ENCODE data around the gene EIF6. TPM values are rescaled to one million over a fixed set of nuclear protein-coding genes. Genes with fewer than 3 reads are reported as not detected.
"Not testable (repeated sequence)": the region's sequence is repeated elsewhere in the genome, so short reads cannot be mapped to it uniquely, and the experiment has no call there.

Gene EIF6
- total RNA-seq, 1 donor from 2014 or later: 98.5 TPM

GRCh38 chr20:35279533-35280174 lies 4.9 kb downstream of the EIF6 start:
- no peak for DNase-seq (ENCODE audit: low spot score)

GRCh38 chr20:35279040-35279439 lies 5.5 kb downstream of the EIF6 start:
- DNase-seq (ENCODE audit: low spot score): no peak

- DNase-seq (ENCODE audit: low spot score): peak; percentile 89
Observed at GRCh38 chr20:35277531-35278395, 6.8 kb downstream of the EIF6 start, which contains the start of gene MMP24OS. Gene MMP24OS (minus strand): TSS chr20:35278122. CDS start chr20:35277929, 193 bp downstream.

GRCh38 chr20:35277127-35277526 lies 7.4 kb downstream of the EIF6 start:
- no peak for DNase-seq (ENCODE audit: low spot score)

DNA sequence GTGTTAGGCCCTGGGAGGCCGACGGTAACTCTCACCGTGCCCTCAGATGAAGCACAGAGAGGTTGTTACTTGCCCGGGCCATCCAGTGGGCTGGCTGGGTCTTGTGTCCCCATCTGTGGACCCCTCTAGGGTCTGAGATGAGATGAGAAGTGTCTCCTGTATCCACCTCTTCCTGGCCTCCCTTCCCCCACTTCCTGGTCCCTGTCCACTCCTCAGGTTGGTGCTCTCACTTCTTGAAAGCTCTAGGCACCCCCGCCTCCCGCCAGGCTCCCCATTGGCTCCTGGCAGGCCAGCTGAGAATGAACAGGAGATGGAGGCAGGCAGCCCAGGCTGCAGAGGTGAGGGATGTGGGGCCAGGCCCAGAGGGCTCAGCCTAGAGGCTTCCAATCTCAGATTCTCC lies 8.2 kb downstream of the EIF6 start:
- no peak for DNase-seq (ENCODE audit: low spot score)

- DNase-seq (ENCODE audit: low spot score): no peak
Observed at GRCh38 chr20:35275741-35276251, 8.8 kb downstream of the EIF6 start.

DNA sequence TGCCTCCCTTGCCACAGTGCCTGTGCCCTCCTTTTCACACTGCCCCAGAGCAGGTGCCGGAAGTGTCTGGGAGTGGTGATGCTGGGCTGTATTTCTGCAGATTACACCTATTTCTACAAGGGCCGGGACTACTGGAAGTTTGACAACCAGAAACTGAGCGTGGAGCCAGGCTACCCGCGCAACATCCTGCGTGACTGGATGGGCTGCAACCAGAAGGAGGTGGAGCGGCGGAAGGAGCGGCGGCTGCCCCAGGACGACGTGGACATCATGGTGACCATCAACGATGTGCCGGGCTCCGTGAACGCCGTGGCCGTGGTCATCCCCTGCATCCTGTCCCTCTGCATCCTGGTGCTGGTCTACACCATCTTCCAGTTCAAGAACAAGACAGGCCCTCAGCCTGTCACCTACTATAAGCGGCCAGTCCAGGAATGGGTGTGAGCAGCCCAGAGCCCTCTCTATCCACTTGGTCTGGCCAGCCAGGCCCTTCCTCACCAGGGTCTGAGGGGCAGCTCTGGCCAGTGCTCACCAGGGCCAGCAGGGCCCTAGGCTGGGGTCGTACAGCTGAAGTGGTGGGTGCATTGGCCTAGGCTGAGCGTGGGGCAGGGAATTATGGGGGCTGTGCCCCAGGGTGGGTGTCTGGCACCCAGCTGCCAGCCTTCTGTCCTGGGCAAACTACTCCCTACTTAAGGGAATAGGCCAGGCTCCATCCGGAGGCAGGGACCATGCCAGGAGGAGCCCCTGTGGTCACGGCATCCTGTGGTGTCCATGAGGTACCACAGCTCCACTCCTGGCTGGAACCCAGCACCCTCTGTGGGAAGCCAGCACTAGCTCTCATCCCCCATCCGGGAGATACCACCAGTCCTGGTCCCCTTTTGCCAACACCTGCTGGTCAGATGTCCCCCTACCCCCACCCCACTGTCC lies 10.1 kb downstream of the EIF6 start:
- no peak for DNase-seq (ENCODE audit: low spot score)

DNA sequence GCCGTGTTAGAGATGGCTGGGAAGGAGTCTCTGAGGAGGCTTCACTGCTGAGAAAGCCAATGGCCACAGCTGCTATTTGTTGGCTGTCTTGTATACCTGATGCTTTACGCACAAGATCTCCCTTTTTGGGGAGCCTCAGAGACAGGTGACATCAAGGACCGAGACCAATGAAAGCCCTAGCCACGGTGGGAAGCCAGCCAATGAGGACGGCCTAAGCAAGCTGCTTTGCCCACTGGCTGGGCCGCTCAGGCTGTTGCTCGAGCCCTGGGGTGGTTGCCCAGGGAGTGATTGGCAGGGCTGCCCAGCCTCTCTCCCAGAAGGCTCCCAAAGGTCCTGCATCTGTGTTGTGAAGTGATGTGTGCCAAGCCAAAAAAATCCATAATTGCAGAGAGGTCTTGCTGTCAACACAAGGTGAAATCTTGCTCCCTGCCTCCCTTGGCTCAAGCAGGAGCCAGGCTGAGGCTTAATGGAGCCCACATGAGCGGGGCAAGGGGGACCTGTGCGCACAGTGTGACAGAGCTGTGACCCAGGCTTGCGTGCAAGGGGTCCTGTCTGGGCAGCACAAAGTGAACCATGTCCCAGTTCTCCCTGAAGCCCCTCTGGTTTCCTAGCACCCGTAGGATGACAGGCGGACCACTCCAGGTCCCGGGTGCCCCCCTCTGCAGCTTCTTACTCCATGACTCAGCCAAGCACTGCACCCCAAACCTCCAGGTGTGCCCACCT lies 11.0 kb downstream of the EIF6 start:
- DNase-seq (ENCODE audit: low spot score): no peak

DNA sequence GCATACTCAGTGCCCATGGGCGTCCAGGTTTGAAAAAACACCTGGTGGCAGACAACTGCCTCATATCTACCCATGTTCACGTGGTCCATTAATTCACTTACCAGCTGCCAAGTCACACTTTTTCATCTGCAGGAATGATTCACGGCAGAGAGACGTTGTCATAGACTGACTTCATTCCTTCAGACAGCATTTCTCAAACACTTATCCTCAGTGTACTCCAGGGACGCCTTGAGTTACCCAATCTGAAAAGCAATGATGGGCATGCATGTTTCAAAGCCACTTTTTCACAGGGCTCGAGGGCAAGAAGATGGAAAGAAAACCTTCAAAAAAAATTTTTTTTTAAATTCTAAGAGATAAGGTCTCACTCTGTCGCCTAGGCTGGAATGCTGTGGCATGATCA lies 12.7 kb downstream of the EIF6 start:
- no peak for DNase-seq (ENCODE audit: low spot score)

DNA sequence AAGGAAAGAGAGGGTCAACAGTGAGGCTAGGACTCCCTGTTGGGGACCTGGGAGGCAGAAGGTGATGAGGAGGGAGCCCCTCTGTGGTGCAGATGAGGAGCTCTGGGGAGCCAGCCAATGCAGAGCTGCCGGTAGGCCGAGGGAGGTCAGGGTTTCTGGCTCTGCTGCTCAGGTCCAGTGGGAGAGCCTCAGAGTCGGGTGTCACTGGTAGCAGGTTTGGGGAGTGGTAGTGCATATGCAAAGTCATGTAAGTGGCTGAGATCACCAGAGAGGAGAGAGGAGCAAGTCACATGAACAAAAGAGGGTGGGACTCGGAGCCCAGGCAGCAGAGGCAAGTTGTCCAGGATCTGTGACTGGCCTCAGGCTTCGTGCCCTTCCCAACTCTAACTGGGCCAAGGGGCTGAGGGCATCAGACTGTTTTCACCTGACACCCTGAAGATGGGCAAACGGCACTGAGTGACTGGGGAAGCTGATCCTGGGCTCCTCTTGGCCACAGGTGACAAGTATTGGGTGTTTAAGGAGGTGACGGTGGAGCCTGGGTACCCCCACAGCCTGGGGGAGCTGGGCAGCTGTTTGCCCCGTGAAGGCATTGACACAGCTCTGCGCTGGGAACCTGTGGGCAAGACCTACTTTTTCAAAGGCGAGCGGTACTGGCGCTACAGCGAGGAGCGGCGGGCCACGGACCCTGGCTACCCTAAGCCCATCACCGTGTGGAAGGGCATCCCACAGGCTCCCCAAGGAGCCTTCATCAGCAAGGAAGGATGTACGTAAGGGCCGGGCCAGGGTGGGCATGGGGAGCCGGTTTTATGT lies 13.3 kb downstream of the EIF6 start:
- DNase-seq (ENCODE audit: low spot score): no peak

DNA sequence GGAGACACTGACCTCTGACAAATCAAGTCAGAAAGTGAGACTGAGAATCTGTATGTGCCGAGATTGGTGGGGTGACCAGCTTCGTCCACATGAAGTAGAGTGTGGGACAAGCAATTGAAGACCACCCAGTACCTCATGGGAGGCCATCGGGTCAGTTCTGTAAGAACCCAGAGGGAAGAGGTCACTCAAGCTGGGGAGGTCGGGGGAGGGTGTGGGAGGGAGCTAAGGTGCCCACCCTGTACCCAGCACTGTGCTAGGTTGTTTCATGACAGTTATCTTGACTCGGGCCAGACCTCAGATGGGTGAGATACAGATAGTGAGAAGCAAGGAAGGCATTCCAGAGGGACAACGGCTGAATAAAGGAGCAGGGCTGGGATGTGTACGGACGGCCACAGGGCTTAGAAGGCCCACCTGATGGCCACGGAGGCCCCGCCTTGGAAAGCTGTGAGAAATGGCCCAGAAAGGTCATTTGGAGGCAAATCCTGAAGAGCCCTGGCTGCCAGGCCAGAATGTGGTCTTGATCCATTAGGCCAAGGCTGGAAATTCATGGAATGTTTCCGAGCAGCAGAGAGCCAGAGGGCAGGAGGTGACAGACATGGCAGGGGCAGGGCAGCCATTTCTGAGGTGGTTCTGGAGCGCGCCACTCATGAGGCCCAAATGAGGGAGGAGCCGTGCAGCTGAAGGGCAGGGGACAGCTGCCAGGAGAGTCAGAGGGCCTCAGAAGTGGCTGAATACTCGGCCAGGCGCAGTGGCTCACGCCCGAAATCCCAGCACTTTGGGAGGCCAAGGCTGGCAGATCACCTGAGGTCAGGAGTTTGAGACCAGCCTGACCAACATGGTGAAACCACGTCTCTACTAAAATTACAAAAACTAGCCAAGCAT lies 14.3 kb downstream of the EIF6 start:
- no peak for DNase-seq (ENCODE audit: low spot score)

DNA sequence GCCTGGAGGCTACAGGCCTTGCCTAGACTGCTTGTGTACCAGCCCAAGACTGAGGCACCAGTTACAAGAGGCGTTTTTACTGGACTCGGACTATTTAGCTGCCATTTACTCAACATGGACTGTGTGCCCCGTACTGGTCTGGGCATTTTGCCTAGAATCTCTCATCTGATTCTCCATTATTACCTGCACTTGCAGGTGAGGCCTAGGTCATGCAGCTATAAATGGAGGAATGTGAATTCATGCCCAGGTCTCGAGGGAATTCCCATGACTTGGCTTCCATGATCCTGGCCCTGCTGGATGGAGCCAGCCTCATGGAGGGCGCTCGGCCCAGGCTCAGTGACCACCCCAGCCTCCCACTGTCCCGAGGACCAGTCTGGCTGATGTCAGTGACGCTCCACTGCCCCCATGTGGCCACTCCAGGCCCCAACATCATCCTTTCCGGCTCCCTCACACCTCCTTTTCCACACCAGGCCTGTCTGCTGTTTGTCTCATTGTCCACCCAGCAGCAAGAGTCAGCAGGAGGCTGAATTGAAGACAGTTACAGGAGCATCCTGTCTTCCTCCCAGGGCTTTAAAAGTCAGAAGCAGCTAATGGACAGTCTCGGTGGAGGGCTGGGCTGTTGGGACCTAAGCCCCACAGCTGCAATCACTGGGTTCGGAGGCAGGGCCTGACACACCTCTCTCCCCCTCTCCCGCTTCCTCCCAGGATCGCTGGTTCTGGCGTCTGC lies 15.4 kb downstream of the EIF6 start:
- DNase-seq (ENCODE audit: low spot score): peak; percentile 56

GRCh38 chr20:35267092-35267491 lies 17.5 kb downstream of the EIF6 start:
- no peak for DNase-seq (ENCODE audit: low spot score)

DNA sequence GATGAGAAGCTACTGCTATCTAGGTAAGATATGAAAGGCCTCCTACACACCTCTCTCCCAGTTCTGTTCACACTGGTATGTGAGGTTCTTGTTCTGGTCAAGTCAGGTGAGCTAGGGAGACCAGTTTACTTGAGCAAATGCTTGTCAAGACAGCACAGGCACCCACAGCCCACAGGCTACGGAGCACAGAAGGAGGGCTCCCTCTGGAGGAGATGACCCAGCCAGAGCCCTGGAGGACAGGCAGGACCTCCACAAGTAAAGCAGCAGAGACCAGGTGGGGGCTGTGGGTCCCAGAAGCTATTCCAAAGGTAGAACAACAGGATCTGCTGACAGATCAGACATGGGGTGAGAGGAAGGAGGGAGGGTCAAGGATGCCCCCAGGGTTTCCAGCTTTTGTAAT lies 19.8 kb downstream of the EIF6 start:
- DNase-seq (ENCODE audit: low spot score): no peak

DNA sequence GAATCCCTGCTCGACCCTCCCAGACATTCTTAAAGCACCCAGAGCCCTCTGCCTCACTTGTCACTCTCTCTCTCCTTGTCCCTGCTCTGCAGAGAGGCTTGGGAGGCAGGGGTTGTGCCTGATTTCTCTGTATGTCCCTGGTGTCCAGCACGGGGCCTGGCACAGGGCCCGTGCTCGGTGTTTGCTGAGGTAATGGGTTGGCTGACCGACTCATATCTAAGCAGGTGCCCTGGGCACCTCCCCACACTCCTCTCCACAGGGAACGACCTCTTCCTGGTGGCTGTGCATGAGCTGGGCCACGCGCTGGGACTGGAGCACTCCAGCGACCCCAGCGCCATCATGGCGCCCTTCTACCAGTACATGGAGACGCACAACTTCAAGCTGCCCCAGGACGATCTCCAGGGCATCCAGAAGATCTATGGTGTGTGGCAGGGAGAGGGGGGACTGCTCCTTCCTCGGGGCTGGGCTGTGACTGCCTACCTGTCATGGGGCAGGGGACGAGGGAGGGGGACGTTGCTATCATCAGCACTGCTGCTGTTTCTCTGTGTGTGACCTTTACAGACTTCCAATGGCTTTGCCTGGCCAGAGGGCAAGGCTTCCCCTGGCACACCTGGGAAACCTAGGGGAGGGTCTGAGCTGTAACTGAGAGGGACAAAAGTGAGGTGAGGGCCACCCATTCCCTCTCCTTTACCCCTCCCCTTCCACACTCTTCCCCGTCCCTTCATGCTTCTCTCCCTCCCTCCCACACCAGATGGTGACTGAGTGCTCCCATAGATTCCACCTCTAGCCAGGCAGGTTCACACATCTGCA lies 20.8 kb downstream of the EIF6 start:
- peak; percentile 67 for DNase-seq (ENCODE audit: low spot score)

GRCh38 chr20:35262731-35263531 lies 21.6 kb downstream of the EIF6 start:
- DNase-seq (ENCODE audit: low spot score): peak; percentile 74

- not testable (repeated sequence) for DNase-seq (ENCODE audit: low spot score)
Observed at GRCh38 chr20:35262321-35262720, 22.3 kb downstream of the EIF6 start.

Measured in mucosa of gallbladder (tissue), 1 donor.